Mammary epithelial cell (primary cell): Measurements from ENCODE around the gene POLRMT.

Experiments
- EZH2 ChIP-seq: IDR thresholded peaks from 2 replicates; pipeline ENCODE4 v1.6.1; 2012; ENCODE audit warnings: low read length, inconsistent platforms, borderline replicate concordance
- TF ChIP-seq, protein P1 (sequence below), 2 donors: IDR thresholded peaks in 1 of 2; conservative IDR thresholded peaks in 1 of 2; 2 replicates each; pipeline ENCODE4 v1.5.1; 2011 to 2012; ENCODE audit warnings: inconsistent platforms in 2 of 2, low read length in 2 of 2, mild to moderate bottlenecking in 2 of 2, control low read depth in 1 of 2, low read depth in 1 of 2; ENCODE audit not compliant: insufficient read depth in 1 of 2; ENCODE audit errors: extremely low read depth in 1 of 2

DNA sequence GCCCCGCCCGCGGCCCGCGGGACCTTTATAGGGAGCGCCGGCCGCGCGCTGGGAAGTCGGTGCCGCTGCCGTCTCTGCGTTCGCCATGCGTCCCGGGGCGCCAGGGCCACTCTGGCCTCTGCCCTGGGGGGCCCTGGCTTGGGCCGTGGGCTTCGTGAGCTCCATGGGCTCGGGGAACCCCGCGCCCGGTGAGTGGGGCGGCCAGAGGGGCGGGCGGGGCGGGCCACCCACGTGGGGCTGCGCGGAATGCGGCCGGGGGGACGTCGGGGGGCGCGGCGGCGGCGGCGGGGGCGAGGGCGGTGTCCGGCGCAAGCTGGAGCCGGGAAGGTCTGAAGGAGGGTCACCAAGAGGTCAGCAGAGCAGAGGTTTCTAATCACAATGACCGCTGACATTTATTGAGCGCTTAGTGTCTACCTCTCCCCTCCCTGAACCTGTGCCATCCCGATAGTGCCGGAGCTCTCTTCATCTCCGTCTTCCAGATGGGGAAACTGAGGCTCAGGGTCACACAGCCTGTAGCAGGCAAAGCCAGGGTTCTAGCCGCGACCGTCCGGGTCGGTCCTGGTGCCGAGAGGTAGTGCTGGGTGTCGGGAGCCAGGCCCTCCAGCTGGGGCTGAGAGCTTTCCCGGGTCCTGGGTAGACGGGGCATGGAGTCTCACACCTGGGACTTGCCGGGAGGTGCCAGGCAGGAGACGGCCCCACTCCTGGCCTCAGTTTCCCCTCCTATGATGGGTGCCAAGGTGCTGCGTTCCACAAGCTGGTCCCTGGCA is 43.2 kb upstream of the POLRMT start, which contains the start of gene FSTL3:
- TF ChIP-seq, protein P1, sequence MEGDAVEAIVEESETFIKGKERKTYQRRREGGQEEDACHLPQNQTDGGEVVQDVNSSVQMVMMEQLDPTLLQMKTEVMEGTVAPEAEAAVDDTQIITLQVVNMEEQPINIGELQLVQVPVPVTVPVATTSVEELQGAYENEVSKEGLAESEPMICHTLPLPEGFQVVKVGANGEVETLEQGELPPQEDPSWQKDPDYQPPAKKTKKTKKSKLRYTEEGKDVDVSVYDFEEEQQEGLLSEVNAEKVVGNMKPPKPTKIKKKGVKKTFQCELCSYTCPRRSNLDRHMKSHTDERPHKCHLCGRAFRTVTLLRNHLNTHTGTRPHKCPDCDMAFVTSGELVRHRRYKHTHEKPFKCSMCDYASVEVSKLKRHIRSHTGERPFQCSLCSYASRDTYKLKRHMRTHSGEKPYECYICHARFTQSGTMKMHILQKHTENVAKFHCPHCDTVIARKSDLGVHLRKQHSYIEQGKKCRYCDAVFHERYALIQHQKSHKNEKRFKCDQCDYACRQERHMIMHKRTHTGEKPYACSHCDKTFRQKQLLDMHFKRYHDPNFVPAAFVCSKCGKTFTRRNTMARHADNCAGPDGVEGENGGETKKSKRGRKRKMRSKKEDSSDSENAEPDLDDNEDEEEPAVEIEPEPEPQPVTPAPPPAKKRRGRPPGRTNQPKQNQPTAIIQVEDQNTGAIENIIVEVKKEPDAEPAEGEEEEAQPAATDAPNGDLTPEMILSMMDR (conservative IDR thresholded peaks at IDR 0.05 in 1 of 2, IDR thresholded peaks at IDR 0.05 in 1 of 2; ENCODE audit: extremely low read depth in 1 of 2, insufficient read depth in 1 of 2, low read depth in 1 of 2, low read length in 2 of 2): no peak
- TF ChIP-seq EZH2: no peak
